HTERT RPE-1 (cell line): Measurements from ENCODE around the gene CPNE4.

Experiments
- in situ Hi-C: fragments of 300-500 bp; cut with MboI; formaldehyde crosslinking; loops from 4 replicates; pipeline ENCODE4 v1.14.3; 2020; ENCODE audit warnings: low sequenced_read_pairs

The CPNE4 gene

DNA sequence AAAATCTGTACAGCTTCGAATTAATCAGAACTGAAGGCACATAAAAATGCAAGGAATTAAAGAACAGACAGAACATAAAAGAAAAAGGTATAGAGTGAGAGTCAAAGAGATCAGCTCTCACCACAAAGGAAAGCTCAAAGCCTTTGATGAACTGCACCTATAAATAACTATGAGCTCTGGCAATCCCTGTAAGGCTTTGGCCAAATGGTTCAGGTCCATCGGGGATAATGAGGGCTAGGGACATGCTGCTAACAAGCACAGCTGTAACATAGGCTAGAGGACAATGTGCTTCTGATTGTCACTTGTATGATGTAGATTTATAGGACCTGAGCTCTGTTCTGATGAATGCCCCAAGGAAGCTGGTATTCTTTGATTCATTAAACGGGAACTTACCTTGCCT is 418.1 kb downstream of the CPNE4 start:
- in situ Hi-C loops, result no loop called here

DNA sequence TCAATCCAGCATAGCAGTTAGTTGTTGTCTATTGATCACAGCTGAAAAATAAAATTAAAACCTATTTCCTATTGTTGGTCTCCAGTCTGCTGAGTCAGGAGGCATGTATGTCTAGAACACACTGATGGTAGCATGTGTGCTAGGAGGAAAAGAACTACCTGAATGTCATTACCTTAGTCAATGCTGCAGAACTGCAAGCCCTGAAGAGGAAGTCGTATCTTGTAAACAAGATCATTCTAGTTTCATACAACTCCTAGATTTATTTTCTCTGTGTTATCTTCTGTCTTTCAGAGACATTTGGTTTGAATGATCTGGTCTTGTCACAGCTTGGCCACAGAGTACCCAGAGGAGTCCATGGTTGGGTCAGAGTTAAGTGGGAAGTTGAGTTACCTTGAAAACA is 422.1 kb downstream of the CPNE4 start:
- in situ Hi-C loops, result no loop called here

DNA sequence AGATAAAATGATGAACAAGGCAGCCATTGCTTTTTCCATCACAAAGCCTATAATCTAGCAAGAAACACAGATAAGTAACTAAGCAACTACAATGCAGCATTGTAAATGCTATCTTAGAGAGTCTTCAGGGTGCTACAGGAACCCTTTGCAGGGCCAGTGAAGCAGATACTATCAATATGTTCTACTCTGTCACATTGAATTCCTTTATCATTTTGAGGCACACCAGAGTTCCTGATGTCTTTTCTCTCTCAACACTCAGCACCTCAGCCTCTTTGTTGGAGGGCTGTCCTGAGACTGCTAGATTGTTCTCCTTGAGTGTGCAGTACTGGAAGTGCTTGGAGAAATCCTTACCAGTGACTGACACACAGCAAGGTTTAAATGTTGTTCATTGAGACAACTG is 424.6 kb downstream of the CPNE4 start:
- in situ Hi-C loops, result no loop called here

DNA sequence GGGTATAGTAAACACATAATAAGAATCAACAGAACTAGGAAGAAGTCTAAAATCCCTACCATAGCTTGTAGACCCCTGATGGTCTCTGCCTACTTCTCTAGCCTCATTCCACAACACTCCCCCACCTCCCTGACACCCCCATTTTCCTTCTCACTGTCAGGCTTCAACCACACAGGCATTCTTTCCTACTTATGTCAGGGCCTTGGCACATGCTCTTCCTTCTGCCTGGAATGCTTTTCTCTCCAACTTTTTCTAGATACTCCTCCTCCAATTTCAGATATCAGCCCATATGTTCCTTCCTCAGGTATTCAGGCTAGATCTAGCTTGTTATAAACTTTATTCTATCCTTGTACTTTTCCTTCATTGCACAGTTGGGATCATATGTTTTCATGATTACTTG is 426.1 kb downstream of the CPNE4 start:
- in situ Hi-C loops, result no loop called here

DNA sequence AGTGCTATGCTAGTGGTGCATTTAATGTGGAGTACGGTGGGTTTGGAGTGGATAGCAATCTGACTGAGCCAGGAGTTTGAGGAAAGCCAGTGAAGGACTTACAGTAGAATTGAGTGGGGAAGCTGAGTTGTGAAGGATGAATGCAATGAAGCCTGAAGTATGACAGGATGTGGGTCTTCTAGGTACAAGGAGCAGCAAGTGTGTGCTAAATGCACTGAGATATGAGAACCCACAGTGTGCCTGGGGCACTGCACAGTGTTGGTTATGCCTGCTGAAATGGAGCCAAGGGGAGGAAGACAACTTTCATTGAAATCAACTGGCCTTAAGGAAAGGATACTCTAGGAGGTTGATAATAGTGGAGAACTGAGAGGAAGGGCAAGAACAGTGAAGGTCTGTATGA is 426.5 kb downstream of the CPNE4 start:
- in situ Hi-C loops, result no loop called here

DNA sequence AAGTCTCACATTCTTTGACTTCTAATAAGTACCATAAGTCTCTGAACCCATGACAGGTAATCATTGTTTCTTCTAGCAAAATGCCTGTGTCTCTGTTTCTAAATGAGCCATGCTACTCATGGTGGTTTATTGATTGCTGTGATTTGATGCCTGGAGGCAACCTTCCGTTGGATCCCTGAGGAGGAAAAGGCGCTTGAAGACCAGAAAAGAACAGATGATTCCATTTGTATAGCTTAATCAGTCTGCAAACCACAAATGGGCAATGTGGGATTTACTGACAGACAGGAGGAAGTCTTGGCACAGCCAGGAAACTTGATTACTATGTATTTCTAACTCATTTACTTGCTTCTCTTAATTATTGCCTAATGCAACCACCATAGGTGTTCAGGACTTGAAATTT is 428.9 kb downstream of the CPNE4 start:
- in situ Hi-C loops, result no loop called here

DNA sequence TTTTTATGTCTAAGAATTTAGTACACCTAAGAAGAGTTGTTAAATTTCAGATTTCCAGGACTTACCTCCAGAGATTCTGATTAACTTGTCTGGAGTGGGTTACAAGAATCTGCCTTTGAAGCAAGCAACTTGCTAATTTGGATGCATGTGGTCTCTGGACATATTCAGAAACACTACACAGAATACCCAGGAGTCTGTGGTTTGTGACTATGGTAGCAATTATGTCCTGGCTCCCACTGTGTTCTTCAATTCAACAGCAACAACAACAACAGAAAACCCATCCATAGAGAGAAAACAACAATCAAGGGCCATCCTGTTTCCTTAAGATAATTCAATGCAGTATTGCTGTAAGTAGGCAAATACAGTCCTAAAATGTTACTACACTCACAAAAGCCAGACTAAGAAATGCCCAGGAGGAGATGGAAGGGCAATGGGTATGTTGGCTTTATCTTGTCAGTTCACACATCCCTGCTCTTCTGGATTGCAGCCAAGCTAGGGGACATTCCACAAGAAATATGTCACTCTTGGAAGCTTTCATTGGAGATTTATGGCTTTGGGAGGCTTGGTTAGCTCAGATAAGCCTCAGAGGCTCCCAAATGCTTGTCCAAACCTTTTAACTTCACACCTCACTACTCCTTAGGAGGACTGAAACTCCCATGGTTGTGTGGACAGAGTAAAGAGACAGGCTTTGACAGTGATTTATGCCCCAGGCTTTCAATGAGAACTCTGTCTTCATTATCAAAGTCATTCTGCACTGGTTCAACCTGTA is 432.6 kb downstream of the CPNE4 start:
- in situ Hi-C loops, result no loop called here

DNA sequence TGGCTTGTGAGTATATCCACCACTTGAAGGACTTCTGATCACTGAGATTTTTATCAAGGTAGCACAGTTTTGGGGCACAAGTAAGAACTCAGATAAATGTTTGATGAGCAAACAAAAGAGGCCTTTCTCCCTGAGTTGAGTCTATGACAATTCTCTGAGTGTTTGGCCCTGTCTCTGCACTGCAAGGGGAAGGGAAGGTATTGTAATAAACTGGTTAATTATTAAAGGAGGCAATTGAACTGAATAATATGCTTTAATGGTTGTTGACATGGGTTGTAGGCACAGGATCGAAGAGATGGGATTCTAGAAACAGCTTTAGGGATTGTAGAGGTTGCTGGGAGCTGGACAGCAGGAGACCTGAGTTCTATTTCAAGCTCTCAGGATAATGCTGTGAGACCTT is 437.0 kb downstream of the CPNE4 start:
- in situ Hi-C loops, result no loop called here

DNA sequence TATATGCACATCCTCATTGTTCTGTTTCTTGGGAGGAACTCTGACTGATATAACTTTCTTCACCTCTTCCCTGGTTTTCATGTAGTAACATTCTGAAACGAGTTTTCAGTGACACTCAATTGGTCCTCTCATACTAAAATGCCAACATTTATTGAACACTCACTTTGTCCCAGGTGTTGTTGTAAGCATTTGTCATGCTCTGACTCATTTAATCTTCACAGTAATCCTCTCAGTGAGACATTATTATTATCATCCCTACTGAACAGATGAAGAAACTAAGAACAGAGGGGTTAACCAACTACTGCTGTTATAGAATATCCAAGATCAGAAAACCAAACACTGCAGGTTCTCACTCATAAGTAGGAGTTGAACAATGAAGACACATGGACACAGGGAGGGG is 437.9 kb downstream of the CPNE4 start:
- in situ Hi-C loops, result no loop called here

DNA sequence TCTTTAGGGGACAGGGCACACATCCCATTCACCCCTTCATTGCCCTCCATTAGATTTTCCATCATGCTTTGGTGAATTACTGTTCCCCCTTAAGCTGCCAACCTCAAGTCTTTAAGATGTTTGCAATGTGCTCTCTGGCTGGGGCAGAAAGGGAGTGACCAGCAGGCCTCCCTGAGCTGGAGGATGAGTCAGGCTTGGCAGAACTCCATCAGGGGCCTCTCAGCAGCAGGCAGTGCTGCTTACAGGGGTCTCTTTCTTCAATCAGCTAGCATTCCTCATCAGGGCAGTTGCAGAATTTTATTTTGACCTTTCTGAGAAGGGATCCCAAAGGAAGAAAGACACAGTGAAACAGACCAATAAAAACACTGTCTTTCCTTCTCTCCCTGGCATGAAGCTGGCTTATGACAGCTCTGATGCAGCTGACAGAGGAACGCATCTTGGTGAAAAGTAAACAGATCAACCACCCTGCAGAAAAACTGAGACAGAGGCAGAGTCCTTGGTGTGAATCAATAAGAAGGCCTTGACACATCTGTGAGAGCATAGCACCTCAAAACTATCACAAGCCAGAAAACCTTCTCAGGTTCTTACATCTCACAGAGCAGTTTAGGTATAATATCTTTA is 443.3 kb downstream of the CPNE4 start:
- in situ Hi-C loops, result no loop called here

DNA sequence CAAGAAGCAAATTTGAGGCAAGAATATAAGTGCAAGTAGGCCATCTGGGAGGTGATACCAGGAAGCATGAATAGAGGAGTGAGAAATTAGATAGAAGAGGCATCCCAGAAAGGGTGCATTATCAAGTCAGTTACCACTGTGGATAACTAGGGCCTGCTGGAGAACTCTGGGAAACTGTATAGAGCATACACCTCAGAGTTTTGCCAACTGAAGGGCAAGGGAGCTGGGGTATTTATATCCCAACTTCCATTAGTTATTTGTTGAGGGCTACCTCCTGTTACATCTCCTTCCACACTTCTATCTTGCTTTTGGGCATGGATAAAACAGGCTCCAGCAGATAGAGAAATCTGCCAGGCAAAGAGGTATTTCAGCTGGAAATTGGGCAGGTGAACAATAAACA is 448.5 kb downstream of the CPNE4 start:
- in situ Hi-C loops, result no loop called here

DNA sequence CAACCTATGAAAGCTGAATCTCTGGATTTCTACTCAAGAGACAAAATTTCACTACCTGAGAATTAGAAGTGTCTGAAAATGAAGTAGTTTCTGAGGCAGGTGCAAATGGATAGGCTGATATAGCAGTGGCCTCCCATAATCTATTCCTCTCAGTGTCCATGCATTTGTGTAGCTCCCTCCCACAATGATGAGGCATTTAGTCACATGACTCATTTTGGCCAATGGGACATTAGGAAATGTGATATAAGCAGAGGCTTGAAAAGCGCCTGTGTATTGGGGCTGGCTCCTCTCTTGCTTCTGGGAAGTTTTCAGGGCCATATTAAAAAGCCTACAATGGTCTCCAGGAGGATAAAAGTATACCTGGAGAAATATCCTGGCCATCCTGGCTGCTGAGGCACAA is 452.4 kb downstream of the CPNE4 start:
- in situ Hi-C loops, result no loop called here

DNA sequence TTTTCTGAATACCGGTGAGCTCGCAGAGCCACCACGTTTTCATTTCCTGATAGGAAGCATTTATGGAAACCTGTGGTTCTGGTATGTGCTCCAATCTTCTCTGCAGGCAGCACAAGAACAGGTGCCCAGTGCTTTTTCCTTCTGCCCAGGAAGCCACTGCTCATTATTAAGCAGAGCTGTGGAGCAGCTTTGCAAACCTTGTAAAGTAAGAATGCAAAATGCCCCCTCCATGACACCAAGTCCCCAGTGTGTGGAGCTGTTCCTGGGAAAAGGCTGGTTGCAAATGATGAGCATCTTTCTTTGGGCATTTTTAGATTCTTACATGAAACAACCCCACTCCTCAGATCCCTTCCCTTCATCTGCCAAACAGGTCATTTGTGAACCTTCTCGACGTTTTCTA is 466.4 kb downstream of the CPNE4 start:
- in situ Hi-C loops, result no loop called here

DNA sequence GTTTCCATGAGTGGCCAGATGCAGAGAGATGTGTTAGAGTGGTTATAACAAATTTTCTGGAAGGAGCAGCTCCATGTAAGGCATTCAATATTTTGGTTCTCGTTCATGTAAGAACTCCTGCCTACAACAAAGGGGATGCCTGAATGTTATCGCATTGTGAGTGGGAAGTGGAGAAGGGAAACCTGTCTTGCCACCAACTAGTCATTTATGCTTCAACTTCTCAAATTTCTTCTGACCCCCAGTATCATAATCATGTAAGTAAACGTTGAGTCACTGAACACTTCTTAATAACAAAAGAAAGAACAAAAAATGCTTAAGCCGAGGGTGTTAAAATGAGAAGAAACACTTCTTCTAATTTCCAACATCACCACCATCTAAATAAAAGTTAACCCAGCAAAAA is 470.0 kb downstream of the CPNE4 start:
- in situ Hi-C loops, result no loop called here

DNA sequence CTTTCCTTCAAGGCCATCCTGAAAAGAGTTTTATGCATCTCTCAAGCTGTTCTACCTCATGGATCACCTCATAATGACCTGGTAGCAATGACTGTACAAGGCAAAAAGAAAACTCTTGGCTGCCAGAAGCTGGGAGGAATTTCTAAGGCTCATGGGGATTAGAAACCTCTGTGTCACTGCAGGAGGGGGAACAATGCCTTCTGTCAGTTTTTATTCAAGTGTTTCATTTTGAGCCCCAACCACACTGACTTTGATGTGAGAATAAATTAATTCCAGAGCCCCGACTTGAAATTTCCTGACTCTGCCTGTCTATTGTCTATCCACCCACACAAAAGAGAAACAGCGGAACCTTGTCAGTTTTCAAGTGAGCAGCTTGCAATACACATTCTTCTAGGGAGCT is 473.3 kb downstream of the CPNE4 start:
- in situ Hi-C loops, result no loop called here

DNA sequence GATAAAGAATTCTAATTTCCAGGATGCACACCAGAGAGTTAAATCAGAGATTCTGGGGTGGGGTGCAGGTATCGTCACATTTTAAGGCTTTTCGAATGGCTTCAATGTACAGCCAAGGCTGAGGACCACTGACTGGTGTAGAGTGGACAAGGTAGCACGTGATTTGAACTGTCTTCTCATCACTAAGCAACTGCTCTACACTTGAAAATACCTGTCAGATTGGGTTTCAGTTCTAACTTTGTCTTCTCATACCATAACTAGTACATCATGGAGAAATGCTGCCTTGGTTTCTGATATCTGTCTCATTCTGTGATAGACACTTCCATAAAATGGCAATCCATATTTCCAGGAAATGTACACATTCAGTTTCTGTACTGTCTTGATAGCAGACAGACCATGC is 474.0 kb downstream of the CPNE4 start:
- in situ Hi-C loops, result no loop called here

DNA sequence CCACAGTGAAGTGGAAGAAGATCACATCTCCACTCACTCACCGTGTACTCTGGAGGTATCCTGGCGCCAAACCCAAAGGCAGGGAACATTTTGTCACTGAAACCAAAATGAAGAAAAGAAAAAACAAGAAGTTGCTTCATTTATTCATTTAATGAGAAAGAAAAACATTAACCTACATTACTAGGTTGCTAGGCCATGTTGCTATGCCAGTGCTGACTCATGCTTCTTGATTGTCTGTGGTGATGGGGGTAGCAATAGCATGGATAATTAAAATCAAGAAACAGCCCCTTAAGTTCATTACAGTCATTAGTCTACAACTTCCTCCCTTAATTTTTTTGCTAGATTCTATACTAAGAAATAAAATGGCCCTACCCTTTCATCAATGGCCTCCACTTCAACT is 479.4 kb downstream of the CPNE4 start:
- in situ Hi-C loops, result no loop called here

DNA sequence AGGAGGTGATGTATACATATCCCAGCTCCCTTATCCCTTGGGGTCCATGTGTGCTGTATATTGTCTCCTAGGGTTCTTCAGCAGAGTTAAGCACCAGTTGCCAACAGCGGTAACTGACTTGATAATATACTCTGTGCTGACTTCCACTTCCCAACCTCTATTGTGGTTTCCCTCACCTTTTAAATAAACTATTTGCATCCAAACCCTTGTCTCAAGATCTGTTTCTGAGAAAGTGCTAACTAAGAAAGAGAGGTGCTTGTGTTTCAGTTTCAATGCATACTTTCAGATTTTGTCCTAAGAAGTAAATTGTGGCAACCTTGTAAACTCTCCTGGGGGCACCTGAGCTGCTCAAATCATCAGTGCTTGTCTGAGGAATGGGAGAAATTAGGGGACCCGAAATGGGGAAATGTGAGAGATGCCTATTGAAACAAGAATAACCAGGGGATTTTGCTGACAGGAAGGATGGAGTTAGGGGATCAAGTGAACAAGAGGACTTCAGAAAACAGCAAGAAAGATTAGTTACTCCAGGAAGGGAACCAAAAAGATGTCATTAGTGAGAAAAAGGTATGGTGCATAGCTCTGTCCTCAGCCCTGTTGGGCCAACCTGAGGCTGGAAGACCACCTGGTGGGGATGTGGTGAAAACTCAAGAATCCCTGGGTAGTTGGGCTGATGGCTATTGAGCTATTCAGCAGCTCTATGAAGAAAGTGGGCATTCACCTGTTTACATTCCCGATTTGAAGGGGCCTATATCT is 481.1 kb downstream of the CPNE4 start:
- in situ Hi-C loops, result no loop called here

DNA sequence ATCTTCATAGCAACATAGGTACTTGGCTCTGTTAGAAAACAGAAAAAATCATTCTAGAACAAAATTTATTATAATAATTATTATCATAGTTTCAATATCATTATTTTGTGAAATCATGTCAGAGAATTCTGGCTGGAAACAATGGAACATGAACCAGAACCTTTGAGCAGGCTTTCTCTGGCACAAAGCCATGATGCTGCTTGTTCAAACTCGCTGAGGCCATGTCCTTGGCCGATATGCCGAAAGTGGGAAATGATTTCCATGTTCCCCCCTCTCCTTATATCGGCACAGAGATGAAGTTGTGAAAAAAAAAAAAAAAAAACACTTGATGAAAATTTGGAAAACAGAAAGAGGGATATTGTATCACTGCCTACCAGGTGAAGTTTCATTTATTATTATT is 483.1 kb downstream of the CPNE4 start:
- in situ Hi-C loops, result no loop called here

DNA sequence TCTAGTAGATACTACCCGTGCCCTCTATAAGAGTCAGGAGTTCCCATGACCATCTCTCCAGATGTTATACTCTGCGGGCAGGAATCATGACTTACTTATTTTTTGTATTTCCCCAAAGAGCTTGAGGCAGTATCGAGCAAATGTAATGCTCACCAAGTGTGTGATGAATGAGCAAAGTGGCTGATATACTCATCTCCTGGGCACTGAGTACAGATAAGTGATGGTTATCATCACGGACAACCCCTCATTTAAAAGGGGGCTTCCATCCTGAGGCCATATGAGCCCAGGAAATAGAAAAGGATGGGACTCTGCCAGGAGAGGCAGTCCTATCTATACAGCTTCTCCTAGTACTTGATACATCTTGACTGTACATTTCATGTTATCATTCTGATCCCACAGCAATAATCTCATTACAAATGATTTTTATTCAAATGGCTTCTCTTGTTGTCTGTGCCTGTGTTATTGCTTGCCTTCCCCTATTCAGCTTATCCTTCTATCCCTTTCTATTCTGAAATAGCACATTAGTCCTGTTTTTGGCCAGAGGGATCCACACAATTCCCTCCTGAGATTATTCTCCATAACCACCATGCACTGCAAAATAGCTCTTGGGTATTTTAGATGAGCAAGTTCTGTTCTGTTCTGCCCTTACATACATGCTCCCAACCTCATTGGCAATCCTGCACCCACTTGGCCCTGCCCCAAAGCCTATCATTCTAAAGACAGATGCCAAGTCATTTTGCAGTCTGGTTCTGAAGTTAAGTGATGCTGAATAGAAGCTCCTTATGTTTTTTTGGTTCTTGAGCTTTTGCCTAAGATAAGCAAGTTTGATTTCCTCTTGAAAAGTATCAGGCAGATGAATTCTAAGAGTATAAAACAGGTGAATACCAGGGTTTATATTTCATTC is 484.0 kb downstream of the CPNE4 start:
- in situ Hi-C loops, result no loop called here

DNA sequence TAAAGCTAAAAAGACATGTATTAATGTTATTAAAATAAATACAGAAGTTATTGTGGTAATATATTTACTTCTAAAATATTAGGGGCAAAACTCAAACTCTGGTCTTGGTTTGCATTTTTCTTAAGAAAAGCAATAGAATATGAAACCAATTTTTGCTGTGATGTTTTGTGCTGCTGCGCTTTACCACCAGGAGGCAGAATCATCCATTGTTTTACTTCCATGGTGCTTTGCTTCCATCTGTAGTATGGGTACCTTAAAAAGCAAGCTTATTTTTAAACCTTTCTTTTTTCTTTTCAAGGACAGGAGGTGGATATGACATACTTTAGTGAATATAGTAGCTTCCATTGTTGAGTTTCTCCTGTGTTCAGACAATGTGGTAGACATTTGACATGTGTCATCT is 485.5 kb downstream of the CPNE4 start:
- in situ Hi-C loops, result no loop called here
